ENCODE measurements around the gene ZFYVE21.

DNA sequence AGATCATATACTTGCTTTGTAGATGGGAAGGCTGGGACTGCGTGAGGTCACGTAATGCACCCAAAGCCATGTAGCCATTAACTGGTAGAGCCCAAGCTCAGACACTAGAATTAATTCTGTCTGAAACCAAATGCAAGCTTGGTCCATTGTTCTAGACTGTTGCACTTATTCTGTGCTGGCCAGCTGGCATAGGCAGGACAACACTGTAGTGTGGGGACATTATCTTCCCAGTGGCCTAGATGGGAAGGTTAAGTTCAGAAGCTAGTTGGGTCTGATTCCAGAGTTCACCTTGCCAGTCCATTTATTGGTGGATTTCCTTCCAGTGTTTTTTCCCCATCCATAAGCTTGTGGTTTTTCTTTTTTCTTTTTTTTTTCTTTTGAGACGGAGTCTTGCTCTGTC lies 47.5 kb upstream of the ZFYVE21 start:
- TF ChIP-seq, protein P1, sequence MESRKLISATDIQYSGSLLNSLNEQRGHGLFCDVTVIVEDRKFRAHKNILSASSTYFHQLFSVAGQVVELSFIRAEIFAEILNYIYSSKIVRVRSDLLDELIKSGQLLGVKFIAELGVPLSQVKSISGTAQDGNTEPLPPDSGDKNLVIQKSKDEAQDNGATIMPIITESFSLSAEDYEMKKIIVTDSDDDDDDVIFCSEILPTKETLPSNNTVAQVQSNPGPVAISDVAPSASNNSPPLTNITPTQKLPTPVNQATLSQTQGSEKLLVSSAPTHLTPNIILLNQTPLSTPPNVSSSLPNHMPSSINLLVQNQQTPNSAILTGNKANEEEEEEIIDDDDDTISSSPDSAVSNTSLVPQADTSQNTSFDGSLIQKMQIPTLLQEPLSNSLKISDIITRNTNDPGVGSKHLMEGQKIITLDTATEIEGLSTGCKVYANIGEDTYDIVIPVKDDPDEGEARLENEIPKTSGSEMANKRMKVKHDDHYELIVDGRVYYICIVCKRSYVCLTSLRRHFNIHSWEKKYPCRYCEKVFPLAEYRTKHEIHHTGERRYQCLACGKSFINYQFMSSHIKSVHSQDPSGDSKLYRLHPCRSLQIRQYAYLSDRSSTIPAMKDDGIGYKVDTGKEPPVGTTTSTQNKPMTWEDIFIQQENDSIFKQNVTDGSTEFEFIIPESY (IDR thresholded peaks at IDR 0.05): no peak
- TF ChIP-seq, protein P2, sequence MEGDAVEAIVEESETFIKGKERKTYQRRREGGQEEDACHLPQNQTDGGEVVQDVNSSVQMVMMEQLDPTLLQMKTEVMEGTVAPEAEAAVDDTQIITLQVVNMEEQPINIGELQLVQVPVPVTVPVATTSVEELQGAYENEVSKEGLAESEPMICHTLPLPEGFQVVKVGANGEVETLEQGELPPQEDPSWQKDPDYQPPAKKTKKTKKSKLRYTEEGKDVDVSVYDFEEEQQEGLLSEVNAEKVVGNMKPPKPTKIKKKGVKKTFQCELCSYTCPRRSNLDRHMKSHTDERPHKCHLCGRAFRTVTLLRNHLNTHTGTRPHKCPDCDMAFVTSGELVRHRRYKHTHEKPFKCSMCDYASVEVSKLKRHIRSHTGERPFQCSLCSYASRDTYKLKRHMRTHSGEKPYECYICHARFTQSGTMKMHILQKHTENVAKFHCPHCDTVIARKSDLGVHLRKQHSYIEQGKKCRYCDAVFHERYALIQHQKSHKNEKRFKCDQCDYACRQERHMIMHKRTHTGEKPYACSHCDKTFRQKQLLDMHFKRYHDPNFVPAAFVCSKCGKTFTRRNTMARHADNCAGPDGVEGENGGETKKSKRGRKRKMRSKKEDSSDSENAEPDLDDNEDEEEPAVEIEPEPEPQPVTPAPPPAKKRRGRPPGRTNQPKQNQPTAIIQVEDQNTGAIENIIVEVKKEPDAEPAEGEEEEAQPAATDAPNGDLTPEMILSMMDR (IDR thresholded peaks at IDR 0.05; ENCODE audit: low read depth, low read length, missing input control): no peak
- TF ChIP-seq RAD21 (IDR thresholded peaks at IDR 0.05): no peak

All from liver (tissue), 3 donors.